GM23338 (cell line): ENCODE results near the gene LONP1. TPM values are rescaled to one million over a fixed set of nuclear protein-coding genes. Genes with fewer than 3 reads are reported as not detected.

ENCODE experiments used
- ATAC-seq: fragments of 200-7000 bp; cut with Tn5 transposase; 3 replicates; pipeline ENCODE4 v1.9.1; 2020
- DNase-seq: peaks from one replicate; pipeline ENCODE4 v3.0.0-alpha.2; 2015; ENCODE audit warnings: low spot score
- H2AFZ ChIP-seq: fragments of 200-600 bp; sonication (generic); 2 replicates; pipeline ENCODE4 v1.8.0; 2016; ENCODE audit warnings: antibody characterized with exemption, mild to moderate bottlenecking, moderate library complexity
- H3F3A ChIP-seq: fragments of 200-600 bp; sonication (generic); replicated peaks from 2 replicates; pipeline ENCODE4 v1.8.0; 2017; ENCODE audit warnings: antibody characterized with exemption, mixed run types, low read depth
- H3K27ac ChIP-seq: fragments of 200-600 bp; sonication (generic); 2 replicates; pipeline ENCODE4 v1.6.1; 2016; ENCODE audit warnings: low read depth
- H3K27me3 ChIP-seq: fragments of 200-600 bp; sonication (generic); 2 replicates; pipeline ENCODE4 v1.8.0; 2016; ENCODE audit warnings: mild to moderate bottlenecking, mixed run types, moderate library complexity; ENCODE audit not compliant: insufficient read depth
- H3K36me3 ChIP-seq: fragments of 200-600 bp; sonication (generic); 2 replicates; pipeline ENCODE4 v1.8.0; 2016; ENCODE audit warnings: mild to moderate bottlenecking; ENCODE audit not compliant: insufficient read depth
- H3K4me1 ChIP-seq: fragments of 200-600 bp; sonication (generic); 2 replicates; pipeline ENCODE4 v1.8.0; 2016; ENCODE audit warnings: mild to moderate bottlenecking, moderate library complexity; ENCODE audit not compliant: insufficient read depth
- H3K4me2 ChIP-seq: fragments of 200-600 bp; sonication (generic); 2 replicates; pipeline ENCODE4 v1.7.1; 2017; ENCODE audit warnings: mixed run types
- H3K4me3 ChIP-seq: fragments of 200-600 bp; sonication (generic); 2 replicates; pipeline ENCODE4 v1.6.1; 2016; ENCODE audit warnings: mixed run types
- H3K79me2 ChIP-seq: fragments of 200-600 bp; sonication (generic); replicated peaks from 2 replicates; pipeline ENCODE4 v1.8.0; 2017; ENCODE audit warnings: mild to moderate bottlenecking; ENCODE audit not compliant: insufficient read depth
- H3K9me2 ChIP-seq: fragments of 200-600 bp; sonication (generic); 2 replicates; pipeline ENCODE4 v1.8.0; 2017; ENCODE audit not compliant: insufficient read depth
- H4K20me1 ChIP-seq: fragments of 200-600 bp; sonication (generic); replicated peaks from 2 replicates; pipeline ENCODE4 v1.8.0; 2017; ENCODE audit warnings: mild to moderate bottlenecking; ENCODE audit not compliant: insufficient read depth
- H3K27ac Mint-ChIP-seq: 2 replicates; pipeline ENCODE4 v1.8.0; 2020; ENCODE audit warnings: inconsistent platforms, mild to moderate bottlenecking, moderate library complexity, mixed read lengths
- H3K27me3 Mint-ChIP-seq: 3 replicates; pipeline ENCODE4 v1.8.0; 2022; ENCODE audit warnings: low read depth, mild to moderate bottlenecking, moderate library complexity, mixed read lengths, inconsistent platforms; ENCODE audit not compliant: insufficient read depth, poor library complexity
- H3K36me3 Mint-ChIP-seq: 3 replicates; pipeline ENCODE4 v1.8.0; 2021; ENCODE audit warnings: low read depth, mild to moderate bottlenecking, inconsistent platforms, moderate library complexity, mixed read lengths
- H3K4me1 Mint-ChIP-seq: 3 replicates; pipeline ENCODE4 v1.8.0; 2020; ENCODE audit warnings: mild to moderate bottlenecking, inconsistent platforms, mixed read lengths
- H3K4me3 Mint-ChIP-seq: 3 replicates; pipeline ENCODE4 v1.8.0; 2021; ENCODE audit warnings: moderate library complexity, mild to moderate bottlenecking, inconsistent platforms, mixed read lengths
- H3K9me3 Mint-ChIP-seq: 3 replicates; pipeline ENCODE4 v1.8.0; 2020; ENCODE audit warnings: moderate library complexity, mild to moderate bottlenecking, inconsistent platforms, mixed read lengths
- CTCF ChIP-seq, 2 experiments: fragments of 200-600 bp in 1 of 2; sonication (generic) in 1 of 2; conservative IDR thresholded peaks; 2 replicates each; pipeline versions ENCODE4 v1.5.1 to v1.6.1; 2016 to 2017; ENCODE audit warnings: antibody characterized with exemption in 2 of 2, low read depth in 2 of 2, mild to moderate bottlenecking in 2 of 2, moderate library complexity in 1 of 2
- ETS1 ChIP-seq: IDR thresholded peaks from 2 replicates; pipeline ENCODE4 v1.6.1; 2016; ENCODE audit warnings: antibody characterized with exemption
- EZH2phosphoT487 ChIP-seq: fragments of 200-600 bp; sonication (generic); IDR thresholded peaks from one replicate; pipeline ENCODE4 v1.8.1; 2018; ENCODE audit warnings: antibody characterized with exemption; ENCODE audit not compliant: unreplicated experiment
- JUNB ChIP-seq: IDR thresholded peaks from one replicate; pipeline ENCODE4 v1.6.1; 2016; ENCODE audit warnings: antibody characterized with exemption; ENCODE audit not compliant: unreplicated experiment
- POLR2AphosphoS5 ChIP-seq: IDR thresholded peaks from 2 replicates; pipeline ENCODE4 v1.6.1; 2016; ENCODE audit warnings: antibody characterized with exemption, low read depth
- REST ChIP-seq: IDR thresholded peaks from one replicate; pipeline ENCODE4 v1.6.1; 2018; ENCODE audit warnings: antibody characterized with exemption; ENCODE audit not compliant: unreplicated experiment
- STAT1 ChIP-seq: IDR thresholded peaks from one replicate; pipeline ENCODE4 v1.6.1; 2016; ENCODE audit warnings: antibody characterized with exemption; ENCODE audit not compliant: unreplicated experiment
- ZNF114 ChIP-seq: fragments of 250-450 bp; sonication (Bioruptor Pico); IDR thresholded peaks from 2 replicates; pipeline ENCODE4 v1.5.0; 2020; ENCODE audit warnings: mild to moderate bottlenecking, moderate library complexity
- polyA plus RNA-seq: library from polyadenylated mRNA; unstranded; fragments of >200 nt; fragmentation: Nextera tagmentation; extraction: Ambion mirVana; gene quantifications from 2 replicates; pipeline ENCODE4 v1.2.1, GENCODE V29; 2016
- total RNA-seq: library from RNA; depleted of rRNA; stranded (reverse); fragments of >200 nt; shearing (Covaris generic); gene quantifications from 2 replicates; pipeline ENCODE4 v1.2.3, GENCODE V29; 2014

The LONP1 gene
- total and polyA plus RNA-seq, 2 experiments from 2014 or later: 68.6 to 137 TPM

- TF ChIP-seq REST: no peak
- no peak for TF ChIP-seq ZNF114 (CRISPR knock-in tag)
- TF ChIP-seq EZH2phosphoT487: no peak
- no peak for TF ChIP-seq ETS1
- TF ChIP-seq CTCF (conservative IDR thresholded peaks at IDR 0.05; ENCODE audit: low read depth in 2 of 2): no peak
- TF ChIP-seq STAT1: no peak
- TF ChIP-seq JUNB: no peak
These were observed 19.4 kb downstream of the LONP1 start (continued) for GRCh38 chr19:5700455-5701092.

- no peaks in the 10 kb centered on the region; the same call in 1 of the 2 replicates for H3F3A ChIP-seq
- no peak overlapping the region for H3K4me2 ChIP-seq
- ATAC-seq (no peak), DNase-seq (peak; percentile 0)
- Mint-ChIP-seq H3K9me3 (peaks cover 9% of the 10 kb centered on the region), H3K4me1 (no peaks in the 10 kb centered on the region), H3K36me3 (peaks cover 80% of the 10 kb centered on the region), H3K27ac (no peak overlapping the region), H3K27me3 (peaks cover 35% of the 10 kb centered on the region), H3K4me3 (no peak overlapping the region)
- H3K27me3 ChIP-seq: no peaks in the 10 kb centered on the region
- H3K27ac ChIP-seq: no peak overlapping the region
- H4K20me1 ChIP-seq: peaks cover 7% of the 10 kb centered on the region; the same call in 1 of the 2 replicates
- H3K9me2 ChIP-seq: no peaks in the 10 kb centered on the region
- no peaks in the 10 kb centered on the region for H3K4me1 ChIP-seq
- no peak overlapping the region for H3K4me3 ChIP-seq
- H2AFZ ChIP-seq: no peak overlapping the region
- H3K36me3 ChIP-seq: no peaks in the 10 kb centered on the region
- no peaks in the 10 kb centered on the region for H3K79me2 ChIP-seq
- TF ChIP-seq POLR2AphosphoS5 (no peak), STAT1 (no peak), CTCF (conservative IDR thresholded peaks at IDR 0.05; ENCODE audit: low read depth in 2 of 2) (no peak)
These were observed 21.1 kb downstream of the LONP1 start for GRCh38 chr19:5698635-5699422.
